ENCODE measurements around the gene PARD3B. TPM values are rescaled to one million over a fixed set of nuclear protein-coding genes. Genes with fewer than 3 reads are reported as not detected.

The PARD3B gene
- total and polyA plus RNA-seq, 2 experiments from 2014 or later: 3.5 to 4.4 TPM

DNA sequence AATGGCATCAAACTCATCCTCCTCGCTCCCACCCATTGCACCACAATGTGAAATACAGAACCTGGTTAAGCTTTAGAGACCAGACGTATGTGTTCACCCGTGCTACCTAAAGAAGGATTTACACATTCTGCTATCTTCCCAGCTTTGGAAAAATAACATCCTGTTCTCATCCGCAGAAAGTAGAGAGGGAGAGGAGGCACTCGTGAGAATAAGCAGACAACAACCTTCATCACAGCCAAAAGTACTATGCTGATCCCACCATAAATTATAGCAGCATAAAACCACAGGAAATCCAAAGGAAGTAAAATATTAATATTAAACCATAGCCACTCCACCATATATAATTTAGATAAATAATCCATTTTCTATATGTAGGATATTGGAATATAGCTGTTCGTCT is 1025.4 kb downstream of the PARD3B start:
- Histone ChIP-seq H3F3A (replicated peaks; ENCODE audit: low read depth) (no peaks in the 10 kb centered on the region), H3K79me2 (replicated peaks; ENCODE audit: insufficient read depth) (no peaks in the 10 kb centered on the region), H3K4me2 (no peak overlapping the region), H3K27ac (ENCODE audit: low read depth) (no peak overlapping the region), H3K9me2 (ENCODE audit: insufficient read depth) (0 out of 2 replicates have a peak, but pooled peaks cover 8% of the 10 kb centered on the region), H3K27me3 (ENCODE audit: insufficient read depth) (no peaks in the 10 kb centered on the region), H2AFZ (no peak overlapping the region), H4K20me1 (replicated peaks; ENCODE audit: insufficient read depth) (no peaks in the 10 kb centered on the region), H3K4me3 (no peak overlapping the region), H3K36me3 (ENCODE audit: insufficient read depth) (no peaks in the 10 kb centered on the region), H3K4me1 (ENCODE audit: insufficient read depth) (no peaks in the 10 kb centered on the region)
- H3K27me3 Mint-ChIP-seq (ENCODE audit: insufficient read depth, low read depth, poor library complexity): no peaks in the 10 kb centered on the region
- TF ChIP-seq ZNF462 (CRISPR knock-in tag; IDR thresholded peaks at IDR 0.05) (no peak), CREB1 (CRISPR knock-in tag; IDR thresholded peaks at IDR 0.05; ENCODE audit: low read depth) (no peak), REST (IDR thresholded peaks at IDR 0.05; ENCODE audit: unreplicated experiment) (no peak), EZH2 (IDR thresholded peaks at IDR 0.05; ENCODE audit: low read depth, unreplicated experiment) (no peak), EZH2phosphoT487 (IDR thresholded peaks at IDR 0.05; ENCODE audit: unreplicated experiment) (no peak), ZNF331 (CRISPR knock-in tag; IDR thresholded peaks at IDR 0.05; ENCODE audit: low read depth) (no peak), NANOG (IDR thresholded peaks at IDR 0.05; ENCODE audit: borderline replicate concordance) (no peak), JUNB (IDR thresholded peaks at IDR 0.05; ENCODE audit: unreplicated experiment) (no peak), STAT1 (IDR thresholded peaks at IDR 0.05; ENCODE audit: unreplicated experiment) (no peak), ETS1 (IDR thresholded peaks at IDR 0.05) (no peak), POLR2AphosphoS5 (IDR thresholded peaks at IDR 0.05; ENCODE audit: low read depth) (no peak), CTCF (conservative IDR thresholded peaks at IDR 0.05; ENCODE audit: low read depth in 2 of 2) (no peak), ZNF114 (CRISPR knock-in tag; IDR thresholded peaks at IDR 0.05) (no peak)
- peaks cover 2% of the 10 kb centered on the region; the same call in 1 of the 3 replicates for H3K9me3 Mint-ChIP-seq
- H3K27ac Mint-ChIP-seq: no peak overlapping the region
- DNase-seq (ENCODE audit: low spot score) (no peak), ATAC-seq (no peak)
- no peak overlapping the region for H3K4me3 Mint-ChIP-seq
- H3K36me3 Mint-ChIP-seq (ENCODE audit: low read depth): no peaks in the 10 kb centered on the region; the same call in 2 of the 3 replicates
- H3K4me1 Mint-ChIP-seq: no peaks in the 10 kb centered on the region; the same call in 2 of the 3 replicates
